ACC112 (cell line): Measurements from ENCODE around the gene PRKD1.
A peak's percentile ranks its signal among the peaks of the same experiment; 100 is the strongest.

ENCODE experiments used
- H2AFZ ChIP-seq: fragments of 200-600 bp; sonication (generic); one replicate; pipeline ENCODE4 v1.6.0; 2017; ENCODE audit warnings: antibody characterized with exemption, low read length; ENCODE audit not compliant: unreplicated experiment
- H3K27ac ChIP-seq: fragments of 200-600 bp; sonication (generic); 2 replicates; pipeline ENCODE4 v1.5.1; 2014; ENCODE audit warnings: low read depth, mild to moderate bottlenecking, antibody characterized with exemption, low read length, moderate library complexity
- H3K27me3 ChIP-seq: fragments of 200-600 bp; sonication (generic); 2 replicates; pipeline ENCODE4 v1.6.1; 2014; ENCODE audit warnings: mild to moderate bottlenecking, antibody characterized with exemption, low read length, moderate library complexity, mixed read lengths; ENCODE audit not compliant: insufficient read depth
- H3K36me3 ChIP-seq: fragments of 200-600 bp; sonication (generic); 2 replicates; pipeline ENCODE4 v1.6.1; 2016; ENCODE audit warnings: mild to moderate bottlenecking, antibody characterized with exemption, low read length, moderate library complexity, mixed read lengths; ENCODE audit not compliant: insufficient read depth
- H3K4me1 ChIP-seq: fragments of 200-600 bp; sonication (generic); one replicate; pipeline ENCODE4 v1.6.1; 2016; ENCODE audit warnings: low read length, mixed read lengths; ENCODE audit not compliant: insufficient read depth, unreplicated experiment, control insufficient read depth
- H3K4me3 ChIP-seq: fragments of 200-600 bp; sonication (generic); 2 replicates; pipeline ENCODE4 v1.5.1; 2014; ENCODE audit warnings: mild to moderate bottlenecking, low read depth, low read length
- H3K79me2 ChIP-seq: fragments of 200-600 bp; sonication (generic); one replicate; pipeline ENCODE4 v1.6.0; 2016; ENCODE audit warnings: low read length; ENCODE audit not compliant: control insufficient read depth, unreplicated experiment, insufficient read depth

PRKD1 gene

DNA sequence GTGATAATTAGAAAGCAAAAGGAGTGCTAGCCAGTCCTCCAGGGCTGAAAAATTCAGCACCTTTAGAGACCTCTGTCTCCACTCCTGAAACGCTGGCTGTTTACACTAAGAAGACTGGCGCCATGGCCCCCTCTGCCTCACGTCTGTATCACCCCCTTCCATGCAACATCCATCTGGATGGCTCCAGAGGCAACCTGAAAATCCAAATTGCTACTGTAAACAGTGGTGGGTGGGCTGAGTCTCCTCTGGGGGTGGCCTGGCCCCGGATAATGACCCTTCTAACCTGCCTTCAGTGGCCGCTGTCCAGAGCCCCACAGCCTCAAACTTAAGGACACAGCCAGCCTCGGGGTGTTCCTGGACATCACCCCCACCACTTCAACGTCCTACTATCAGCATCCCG is 1.4 kb downstream of the PRKD1 start:
- Histone ChIP-seq H3K4me1 (peaks cover 41% of the 10 kb centered on the region), H2AFZ (no peak overlapping the region), H3K4me3 (peak overlapping the region; percentile 97), H3K79me2 (peaks cover 39% of the 10 kb centered on the region), H3K27me3 (no peaks in the 10 kb centered on the region), H3K27ac (no peak overlapping the region), H3K36me3 (no peaks in the 10 kb centered on the region)

DNA sequence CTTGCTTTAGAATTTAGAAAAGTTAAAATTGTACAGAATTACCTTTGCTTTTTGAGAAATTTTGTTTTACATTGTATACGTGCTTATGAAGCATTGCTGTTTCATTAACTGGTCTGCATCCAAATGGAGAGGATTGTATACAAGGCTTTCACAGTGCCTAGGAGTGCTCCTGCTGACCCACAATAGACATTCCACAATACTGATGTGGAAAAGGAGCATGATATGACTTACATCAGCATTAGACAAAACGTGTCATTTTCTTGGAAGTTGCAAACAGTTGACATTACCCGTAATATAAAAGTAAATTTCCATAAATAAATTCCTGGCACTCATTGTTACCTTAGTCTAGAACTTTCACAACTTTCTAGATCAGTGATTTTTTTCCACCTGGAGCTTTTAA is 1.9 kb downstream of the PRKD1 start:
- no peaks in the 10 kb centered on the region for H3K27me3 ChIP-seq
- H3K4me3 ChIP-seq, result peak overlapping the region; percentile 97

DNA sequence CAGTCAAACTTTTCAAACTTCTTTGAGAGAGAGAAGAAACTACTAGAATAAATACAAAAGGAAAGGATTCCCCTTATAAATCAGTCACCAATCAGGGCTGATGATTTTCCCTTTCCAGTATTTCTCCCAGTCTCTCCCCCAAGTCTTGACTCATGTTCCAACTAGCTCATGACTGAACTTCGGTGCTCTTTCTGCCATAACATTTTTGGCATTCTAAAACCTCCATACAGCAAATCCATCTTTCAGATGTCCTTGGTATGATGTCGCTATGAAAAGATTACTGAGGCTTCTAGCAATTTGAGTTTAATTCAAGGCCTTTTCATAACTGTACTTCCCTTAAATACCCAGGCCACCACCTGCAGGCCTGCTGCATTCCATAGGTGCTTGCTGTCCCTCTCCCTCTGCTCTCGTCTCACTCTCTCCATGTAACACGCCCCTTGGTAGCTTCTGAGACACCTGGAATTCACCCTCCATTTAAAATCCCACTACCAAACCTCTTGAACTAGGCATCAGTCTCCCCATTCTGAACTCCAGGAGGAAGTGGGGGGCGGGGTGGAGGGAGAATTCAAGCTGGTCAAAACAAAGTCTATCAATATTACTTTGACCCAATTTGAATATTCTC is 2.4 kb downstream of the PRKD1 start:
- H3K27ac ChIP-seq, result no peak overlapping the region
- no peaks in the 10 kb centered on the region for H3K27me3 ChIP-seq
- peaks cover 45% of the 10 kb centered on the region for H3K79me2 ChIP-seq
- no peaks in the 10 kb centered on the region for H3K36me3 ChIP-seq
- H3K4me3 ChIP-seq, result peak overlapping the region; percentile 97
- H2AFZ ChIP-seq, result no peak overlapping the region
- H3K4me1 ChIP-seq, result peaks cover 35% of the 10 kb centered on the region

More for the DNA sequence above, 1.9 kb downstream of the PRKD1 start:
- H3K4me1 ChIP-seq, result peaks cover 40% of the 10 kb centered on the region
- H3K27ac ChIP-seq, result no peak overlapping the region
- H3K36me3 ChIP-seq, result no peaks in the 10 kb centered on the region
- H2AFZ ChIP-seq, result no peak overlapping the region
- peaks cover 41% of the 10 kb centered on the region for H3K79me2 ChIP-seq

DNA sequence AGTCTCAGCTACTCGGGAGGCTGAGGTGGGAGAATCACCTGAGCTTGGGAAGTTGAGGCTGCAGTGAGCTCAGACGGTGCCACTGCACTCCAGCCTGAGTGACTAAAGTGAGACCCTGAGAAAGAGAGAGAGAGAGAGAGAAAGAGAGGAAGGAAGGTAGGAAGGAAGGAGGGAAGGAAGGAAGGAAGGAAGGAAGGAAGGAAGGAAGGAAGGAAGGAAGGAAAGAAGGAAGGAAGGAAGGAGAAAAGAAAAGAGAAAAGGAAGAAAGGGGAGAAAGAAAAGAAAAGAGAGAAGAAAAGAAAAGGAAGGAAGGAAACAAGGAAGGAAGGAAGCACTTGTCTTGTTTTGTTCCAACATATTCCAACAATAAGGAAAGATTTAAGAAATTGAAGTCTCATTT is 7.8 kb downstream of the PRKD1 start:
- H3K27ac ChIP-seq, result no peak overlapping the region

DNA sequence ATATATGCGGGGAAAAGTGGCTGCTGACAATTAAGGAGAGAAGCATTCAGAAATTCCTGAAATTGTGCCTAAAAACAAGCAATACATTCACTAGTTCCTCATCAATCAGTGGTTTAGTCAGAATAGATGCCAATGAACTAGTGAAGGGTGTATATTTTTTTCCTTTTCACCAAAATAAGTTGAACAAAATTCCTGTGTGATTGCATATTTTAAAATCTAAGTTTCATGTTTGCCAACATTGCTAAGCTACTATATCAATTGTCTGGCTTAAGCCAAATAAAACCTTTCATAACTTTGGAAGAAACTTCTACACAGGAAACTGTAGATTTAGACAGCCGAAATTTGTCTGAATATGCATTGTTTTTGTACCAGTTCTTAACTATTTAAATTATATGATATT is 8.7 kb downstream of the PRKD1 start:
- Histone ChIP-seq H3K4me1 (peaks cover 10% of the 10 kb centered on the region), H3K79me2 (peaks cover 49% of the 10 kb centered on the region), H3K27me3 (no peaks in the 10 kb centered on the region), H2AFZ (no peak overlapping the region), H3K27ac (no peak overlapping the region), H3K4me3 (no peak overlapping the region), H3K36me3 (peaks cover 3% of the 10 kb centered on the region; the same call in 1 of the 2 replicates)

More for the DNA sequence above, 7.8 kb downstream of the PRKD1 start:
- H3K79me2 ChIP-seq, result peaks cover 54% of the 10 kb centered on the region
- no peak overlapping the region for H2AFZ ChIP-seq
- H3K36me3 ChIP-seq, result peaks cover 3% of the 10 kb centered on the region; the same call in 1 of the 2 replicates
- H3K4me1 ChIP-seq, result peaks cover 16% of the 10 kb centered on the region
- no peaks in the 10 kb centered on the region for H3K27me3 ChIP-seq
- H3K4me3 ChIP-seq, result no peak overlapping the region

DNA sequence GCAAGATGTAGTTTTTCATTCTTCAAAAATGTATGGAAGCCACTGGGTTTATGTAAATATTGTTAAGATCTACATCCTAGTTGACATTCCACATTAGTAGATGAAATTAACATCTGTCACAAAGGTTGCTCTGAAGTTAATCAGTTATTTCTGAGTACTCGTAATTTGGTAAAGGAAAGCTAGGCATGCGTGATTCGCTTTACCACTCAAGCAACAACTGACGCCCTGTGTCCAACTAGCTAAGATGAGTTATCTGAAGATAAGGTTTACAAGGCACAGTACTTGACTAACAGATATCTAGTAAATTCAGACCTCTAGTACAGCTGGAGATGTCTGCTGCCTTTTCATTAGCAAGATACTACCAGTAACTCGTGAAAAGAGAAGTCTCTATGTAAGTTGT is 14.1 kb downstream of the PRKD1 start:
- no peak overlapping the region for H3K27ac ChIP-seq
- no peak overlapping the region for H2AFZ ChIP-seq
- H3K36me3 ChIP-seq, result peaks cover 6% of the 10 kb centered on the region
- no peaks in the 10 kb centered on the region for H3K4me1 ChIP-seq
- no peak overlapping the region for H3K4me3 ChIP-seq
- no peaks in the 10 kb centered on the region for H3K27me3 ChIP-seq
- H3K79me2 ChIP-seq, result peaks cover 18% of the 10 kb centered on the region

DNA sequence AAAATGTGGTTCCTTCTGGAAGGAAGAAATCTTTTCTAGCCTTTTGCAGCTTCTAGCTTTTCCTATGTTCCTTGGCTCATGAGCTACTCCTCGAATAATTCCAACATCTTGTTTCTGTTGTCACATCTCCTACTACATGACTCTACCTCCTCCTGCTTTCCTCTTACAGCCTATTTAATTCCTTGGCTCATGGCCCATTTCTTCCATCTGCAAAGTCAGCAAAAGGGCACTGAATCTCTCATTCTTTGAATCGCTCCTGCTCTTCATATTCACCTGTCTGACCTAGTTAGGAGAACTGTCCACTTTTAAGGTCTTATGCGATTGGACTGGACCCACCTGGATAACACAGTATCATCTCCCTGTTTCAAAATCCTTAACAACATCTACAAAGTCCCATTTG is 15.8 kb downstream of the PRKD1 start:
- no peak overlapping the region for H3K27ac ChIP-seq
- peaks cover 13% of the 10 kb centered on the region for H3K79me2 ChIP-seq
- peaks cover 6% of the 10 kb centered on the region for H3K36me3 ChIP-seq
- no peak overlapping the region for H2AFZ ChIP-seq
- H3K27me3 ChIP-seq, result no peaks in the 10 kb centered on the region
- H3K4me3 ChIP-seq, result no peak overlapping the region
- H3K4me1 ChIP-seq, result peaks cover 8% of the 10 kb centered on the region

DNA sequence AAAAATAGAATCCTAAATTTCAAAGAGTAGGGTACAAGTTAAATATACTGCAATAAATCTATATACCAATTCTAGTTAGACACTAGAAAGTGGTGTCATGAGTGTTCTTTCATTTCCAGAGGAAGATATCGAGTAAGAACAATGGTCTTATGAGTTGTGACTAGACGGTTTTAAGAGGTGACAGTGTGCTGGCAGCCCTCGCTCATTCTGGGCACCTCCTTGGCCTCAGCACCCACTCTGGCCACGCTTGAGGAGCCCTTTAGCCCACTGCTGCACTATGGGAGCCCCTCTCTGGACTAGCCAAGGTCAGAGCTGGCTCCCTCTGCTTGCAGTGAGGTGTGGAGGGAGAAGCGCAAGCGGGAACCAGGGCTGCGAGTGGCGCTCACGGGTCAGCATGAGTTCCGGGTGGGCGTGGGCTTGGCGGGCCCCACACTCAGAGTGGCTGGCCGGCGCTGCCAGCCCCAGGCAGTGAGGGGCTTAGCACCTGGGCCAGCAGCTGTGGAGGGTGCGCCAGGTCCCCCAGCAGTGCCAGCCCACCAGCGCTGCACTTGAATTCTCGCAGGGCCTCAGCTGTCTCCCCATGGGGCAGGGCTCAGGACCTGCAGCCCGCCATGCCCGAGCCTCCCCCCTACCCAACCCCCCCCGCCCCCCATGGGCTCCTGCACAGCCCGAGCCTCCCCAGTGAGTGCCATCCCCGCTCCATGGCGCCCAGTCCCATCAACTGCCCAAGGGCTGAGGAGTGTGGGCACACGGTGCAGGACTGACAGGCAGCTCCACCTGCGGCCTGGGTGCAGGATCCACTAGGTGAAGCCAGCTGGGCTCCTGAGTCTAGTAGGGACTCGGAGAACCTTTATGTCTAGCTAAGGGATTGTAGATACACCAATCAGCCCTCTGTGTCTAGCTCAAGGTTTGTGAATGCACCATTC is 18.7 kb downstream of the PRKD1 start:
- Histone ChIP-seq H3K4me3 (no peak overlapping the region), H2AFZ (no peak overlapping the region), H3K36me3 (peaks cover 3% of the 10 kb centered on the region; the same call in 1 of the 2 replicates), H3K4me1 (peaks cover 14% of the 10 kb centered on the region), H3K27ac (no peak overlapping the region), H3K27me3 (no peaks in the 10 kb centered on the region), H3K79me2 (peaks cover 19% of the 10 kb centered on the region)

DNA sequence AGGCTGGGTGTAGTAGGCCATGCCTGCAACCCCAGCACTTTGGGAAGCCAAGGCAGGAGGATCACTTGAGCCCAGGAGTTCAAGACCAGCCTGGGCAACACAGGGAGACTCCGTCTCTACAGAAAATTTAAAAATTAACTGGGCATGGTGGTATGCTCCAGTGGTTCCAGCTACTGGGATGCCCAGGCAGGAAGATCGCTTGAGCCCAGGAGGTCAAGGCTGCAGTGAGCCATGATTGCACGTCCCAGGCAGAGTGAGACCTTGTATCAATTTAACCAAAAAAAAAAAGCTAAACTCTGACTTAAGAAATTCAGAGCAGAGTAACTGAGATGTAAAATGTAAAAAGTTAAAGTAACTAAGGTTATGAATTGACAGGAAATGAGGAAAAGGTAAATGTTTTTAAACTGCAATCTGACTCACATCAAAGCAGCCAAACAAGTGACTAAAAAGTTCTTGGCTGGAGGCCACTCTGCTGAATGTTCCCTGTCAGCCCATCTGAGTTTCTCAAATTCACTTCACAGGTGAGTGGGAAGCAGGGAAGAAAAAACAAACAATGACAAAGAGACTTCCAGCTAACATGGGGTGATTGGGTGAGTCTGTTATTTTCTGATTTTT is 21.3 kb downstream of the PRKD1 start:
- Histone ChIP-seq H3K36me3 (peaks cover 3% of the 10 kb centered on the region; the same call in 1 of the 2 replicates), H3K4me3 (no peak overlapping the region), H2AFZ (no peak overlapping the region), H3K27ac (peak overlapping the region; percentile 19), H3K27me3 (no peaks in the 10 kb centered on the region), H3K4me1 (peaks cover 14% of the 10 kb centered on the region), H3K79me2 (peaks cover 20% of the 10 kb centered on the region)

DNA sequence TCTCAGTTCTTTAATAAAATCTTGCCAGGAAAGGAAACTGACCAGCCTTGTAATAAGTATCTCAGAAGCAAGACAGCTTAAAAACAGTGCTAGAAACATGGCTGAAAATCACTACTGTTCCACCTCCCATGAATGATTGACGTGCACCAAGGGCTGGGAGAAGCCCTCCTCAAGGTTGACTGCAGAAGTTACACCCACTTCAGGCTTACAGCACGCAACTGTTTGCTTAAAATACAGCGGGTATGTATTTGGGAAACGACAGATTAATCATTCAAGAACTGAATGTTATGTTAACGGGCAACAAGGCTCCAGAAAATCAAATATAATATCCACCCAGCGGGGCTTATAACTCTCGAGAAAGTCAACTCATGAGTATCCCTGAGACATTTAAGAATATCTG is 22.1 kb downstream of the PRKD1 start:
- no peak overlapping the region for H3K27ac ChIP-seq
- H3K36me3 ChIP-seq, result peaks cover 8% of the 10 kb centered on the region; the same call in 1 of the 2 replicates
- H2AFZ ChIP-seq, result no peak overlapping the region
- H3K4me1 ChIP-seq, result peaks cover 14% of the 10 kb centered on the region
- H3K27me3 ChIP-seq, result no peaks in the 10 kb centered on the region
- H3K79me2 ChIP-seq, result peaks cover 24% of the 10 kb centered on the region
- no peak overlapping the region for H3K4me3 ChIP-seq
